HepG2 (cell line): ENCODE results near the gene FBXO28. TPM values are rescaled to one million over a fixed set of nuclear protein-coding genes. Genes with fewer than 3 reads are reported as not detected.

Source experiments
- ATAC-seq: fragments of 200-7000 bp; cut with Tn5 transposase; 3 replicates; pipeline ENCODE4 v1.9.1; 2020; ENCODE audit warnings: mild to moderate bottlenecking, moderate library complexity
- BruUV-seq: library from RNA; stranded (reverse); fragments of 400-500 nt; replicated peaks from 2 replicates; lab custom pipeline; 2021; lab: Mats Ljungman, UMichigan
- CTCF ChIA-PET: fragments of 300-600 bp; formaldehyde crosslinking; extraction: SDS; loops from one replicate; lab custom pipeline; 2021; ENCODE audit warnings: low total read pairs, inconsistent platforms, low intra/inter-chr PET ratio; lab: Yijun Ruan, JAX
- POLR2A ChIA-PET: fragments of 350-600 bp; sonication (Branson Sonifier 250); formaldehyde crosslinking; loops from one replicate; lab custom pipeline; 2020; ENCODE audit warnings: antibody characterized with exemption, inconsistent platforms; lab: Yijun Ruan, JAX
- DNase-seq: peaks from one replicate; pipeline ENCODE4 v3.0.0-alpha.2; 2015; ENCODE audit warnings: low spot score
- FAIRE-seq: peaks from 3 replicates; lab custom pipeline; 2011; peaks lifted over from hg19 to GRCh38; lab: Jason Lieb, UNC
- H2AFZ ChIP-seq: one replicate; pipeline ENCODE4 v1.6.1; 2011; ENCODE audit warnings: low read length, inconsistent platforms
- H3K27ac ChIP-seq: fragments of 300-600 bp; 3 replicates; pipeline ENCODE4 v1.8.0; 2011; ENCODE audit warnings: mixed run types, mild to moderate bottlenecking, mixed read lengths, low read length, inconsistent platforms; ENCODE audit not compliant: insufficient read depth; ENCODE audit errors: extremely low read length
- H3K27me3 ChIP-seq, 2 experiments: fragments of 200-600 bp in 1 of 2; 2 replicates in 1 of 2; 3 replicates in 1 of 2; pipeline versions ENCODE4 v1.6.0 to v1.8.0; 2011; ENCODE audit warnings: low read length in 2 of 2, mild to moderate bottlenecking in 2 of 2, moderate library complexity in 2 of 2, inconsistent platforms in 1 of 2; ENCODE audit not compliant: insufficient read depth in 2 of 2, control insufficient read depth in 1 of 2
- H3K36me3 ChIP-seq, 2 experiments: fragments of 200-600 bp in 1 of 2; replicated peaks in 1 of 2; 2 replicates in 1 of 2; 3 replicates in 1 of 2; pipeline versions ENCODE4 v1.5.1 to v1.8.0; 2011; ENCODE audit warnings: low read length in 2 of 2, inconsistent platforms in 1 of 2; ENCODE audit not compliant: insufficient read depth in 2 of 2, control insufficient read depth in 1 of 2
- H3K4me1 ChIP-seq: 2 replicates; pipeline ENCODE4 v1.5.1; 2012; ENCODE audit warnings: low read length, inconsistent platforms; ENCODE audit not compliant: insufficient read depth
- H3K4me2 ChIP-seq: 2 replicates; pipeline ENCODE4 v1.6.0; 2011; ENCODE audit warnings: low read depth, low read length, inconsistent platforms
- H3K4me3 ChIP-seq, 3 experiments: fragments of 200-600 bp in 1 of 3; sonication (generic), shearing (Covaris generic) in 1 of 3; replicated peaks in 1 of 3; 2 replicates each; pipeline ENCODE4 v1.5.1; 2011 to 2016; ENCODE audit warnings: low read length in 3 of 3, inconsistent platforms in 2 of 3, low read depth in 2 of 3, mild to moderate bottlenecking in 2 of 3, control low read depth in 1 of 3, mixed read lengths in 1 of 3; ENCODE audit not compliant: insufficient read depth in 1 of 3
- H3K79me2 ChIP-seq: one replicate; pipeline ENCODE4 v1.6.1; 2011; ENCODE audit warnings: low read length, inconsistent platforms; ENCODE audit not compliant: insufficient read depth
- H3K9ac ChIP-seq: 2 replicates; pipeline ENCODE4 v1.6.0; 2011; ENCODE audit warnings: mild to moderate bottlenecking, low read depth, low read length, inconsistent platforms; ENCODE audit not compliant: insufficient read depth
- H3K9me3 ChIP-seq: 2 replicates; pipeline ENCODE4 v1.5.1; 2012; ENCODE audit warnings: mild to moderate bottlenecking, low read length
- H4K20me1 ChIP-seq: 2 replicates; pipeline ENCODE4 v1.6.0; 2011; ENCODE audit warnings: inconsistent platforms, mild to moderate bottlenecking, low read length, moderate library complexity; ENCODE audit not compliant: insufficient read depth
- CBX5 ChIP-seq: sonication (generic); formaldehyde crosslinking; IDR thresholded peaks from 2 replicates; pipeline ENCODE4 v1.4.0; 2020; ENCODE audit warnings: missing genetic modification reagents, borderline replicate concordance
- DNMT1 ChIP-seq: sonication (generic); formaldehyde crosslinking; IDR thresholded peaks from 2 replicates; pipeline ENCODE4 v1.5.1; 2020; ENCODE audit warnings: mild to moderate bottlenecking, missing genetic modification reagents
- ELF1 ChIP-seq: sonication (generic); formaldehyde crosslinking; IDR thresholded peaks from 2 replicates; pipeline ENCODE4 v1.4.0; 2020; ENCODE audit warnings: missing genetic modification reagents
- ELF4 ChIP-seq: sonication (generic); formaldehyde crosslinking; IDR thresholded peaks from 2 replicates; pipeline ENCODE4 v1.5.0; 2020; ENCODE audit warnings: missing genetic modification reagents, mild to moderate bottlenecking, moderate library complexity, borderline replicate concordance
- FLYWCH1 ChIP-seq: sonication (generic); formaldehyde crosslinking; IDR thresholded peaks from 2 replicates; pipeline ENCODE4 v1.8.1; 2023; ENCODE audit warnings: mild to moderate bottlenecking, missing genetic modification reagents
- MAFG ChIP-seq: sonication (generic); formaldehyde crosslinking; IDR thresholded peaks from 2 replicates; pipeline ENCODE4 v1.5.1; 2020; ENCODE audit warnings: mild to moderate bottlenecking, missing genetic modification reagents
- NPAS2 ChIP-seq: sonication (generic); formaldehyde crosslinking; IDR thresholded peaks from 2 replicates; pipeline ENCODE4 v1.8.0; 2022; ENCODE audit warnings: mild to moderate bottlenecking, missing genetic modification reagents, borderline replicate concordance
- PRDM10 ChIP-seq: sonication (generic); formaldehyde crosslinking; IDR thresholded peaks from 2 replicates; pipeline ENCODE4 v1.4.0; 2020; ENCODE audit warnings: low read depth, missing genetic modification reagents
- RBAK ChIP-seq: sonication (generic); formaldehyde crosslinking; IDR thresholded peaks from 2 replicates; pipeline ENCODE4 v1.5.1; 2020; ENCODE audit warnings: mild to moderate bottlenecking, missing genetic modification reagents
- TEF ChIP-seq: sonication (generic); formaldehyde crosslinking; IDR thresholded peaks from 2 replicates; pipeline ENCODE4 v1.5.0; 2020; ENCODE audit warnings: missing genetic modification reagents
- ZBTB42 ChIP-seq: sonication (generic); formaldehyde crosslinking; IDR thresholded peaks from 2 replicates; pipeline ENCODE4 v1.5.0; 2020; ENCODE audit warnings: mild to moderate bottlenecking, missing genetic modification reagents
- ZNF562 ChIP-seq: sonication (generic); formaldehyde crosslinking; IDR thresholded peaks from 2 replicates; pipeline ENCODE4 v1.8.0; 2022; ENCODE audit warnings: missing genetic modification reagents, borderline replicate concordance
- ZNF772 ChIP-seq: sonication (generic); formaldehyde crosslinking; IDR thresholded peaks from 2 replicates; pipeline ENCODE4 v1.5.0; 2020; ENCODE audit warnings: mild to moderate bottlenecking, missing genetic modification reagents
- WGBS: methylation state at CpG from one replicate; pipeline ENCODE4 v1.1.6; 2017; ENCODE audit warnings: low lambda C conversion rate; 5-methylcytosine and 5-hydroxymethylcytosine counted together
- in situ Hi-C: cut with HindIII; loops from 2 replicates; pipeline ENCODE4 v1.10.0; 2017; ENCODE audit warnings: low pct_unique_long_range_greater_than_20kb; ENCODE audit not compliant: extremely low pct_ligation_motif_present
- intact Hi-C: fragments of 100-400 bp; cut with micrococcal nuclease; formaldehyde crosslinking; loops from one replicate; pipeline ENCODE4 v1.10.0; 2022; ENCODE audit not compliant: unreplicated experiment
- polyA plus RNA-seq, 8 experiments: library from polyadenylated mRNA; depleted of rRNA in 3 of 8; stranded (reverse) in 7 of 8; unstranded in 1 of 8; fragments of >200 nt; fragmentation: Illumina TruSeq in 4 of 8; extraction: Trizol in 4 of 8; gene quantifications; 2 replicates each; pipeline versions ENCODE4 v1.2.1 to v1.2.3, GENCODE V29; 2011 to 2016; ENCODE audit warnings: low read depth in 4 of 8, missing spikeins in 1 of 8, mixed read lengths in 1 of 8; ENCODE audit not compliant: insufficient read depth in 1 of 8
- total RNA-seq, 5 experiments: library from RNA; depleted of rRNA; stranded (reverse); fragments of >200 nt; fragmentation: Illumina TruSeq; extraction: Trizol; gene quantifications; 2 replicates each; pipeline ENCODE4 v1.2.3, GENCODE V29; 2016; ENCODE audit warnings: low read depth in 1 of 5

The FBXO28 gene
- total and polyA plus RNA-seq, 2 of the 13 experiments (the other 11 are each of a cell fraction or from before 2014, with no cell fraction given) = 8.5 to 29.1 TPM

GRCh38 chr1:224081604-224082003 lies 32.3 kb upstream of the FBXO28 start (continued):
- TF ChIP-seq ZNF772 (CRISPR knock-in tag) (no peak), ZBTB42 (CRISPR knock-in tag) (no peak), DNMT1 (no peak), RBAK (CRISPR knock-in tag) (no peak)

GRCh38 chr1:224082146-224082545 lies 31.8 kb upstream of the FBXO28 start:
- Histone ChIP-seq H3K4me2 (no peak overlapping the region), H3K4me3 (no peak overlapping the region), H4K20me1 (no peaks in the 10 kb centered on the region), H3K9me3 (no peaks in the 10 kb centered on the region), H3K4me1 (0 out of 2 replicates have a peak, but pooled peaks cover 4% of the 10 kb centered on the region), H3K36me3 (no peaks in the 10 kb centered on the region), H3K79me2 (no peaks in the 10 kb centered on the region), H3K27ac (no peak overlapping the region), H3K27me3 (0 out of 5 replicates have a peak, but pooled peaks cover 0 to 2% of the 10 kb centered on the region in 2 experiments), H2AFZ (no peak overlapping the region), H3K9ac (no peak overlapping the region)
- ATAC-seq = no peak
- ChIA-PET POLR2A (no interaction called here), CTCF (no interaction called here)
- intact Hi-C loops (no loop called here), in situ Hi-C loops (no loop called here)
- WGBS = 23% methylated on average over 4 of the region's 4 CpGs
- no TSS peak for BruUV-seq
- TF ChIP-seq MAFG (CRISPR knock-in tag) (no peak), ELF1 (CRISPR knock-in tag) (no peak)
- FAIRE-seq = no peak
- DNase-seq = no peak

GRCh38 chr1:224084867-224085266 lies 29.0 kb upstream of the FBXO28 start:
- Histone ChIP-seq H3K4me3 (no peak overlapping the region), H3K4me2 (no peak overlapping the region), H2AFZ (no peak overlapping the region), H3K9me3 (no peaks in the 10 kb centered on the region), H3K79me2 (no peaks in the 10 kb centered on the region), H3K27me3 (0 out of 5 replicates have a peak, but pooled peaks cover under 1 to 2% of the 10 kb centered on the region in 2 experiments), H3K9ac (no peak overlapping the region), H3K36me3 (no peaks in the 10 kb centered on the region), H3K4me1 (0 out of 2 replicates have a peak, but pooled peaks cover under 1% of the 10 kb centered on the region), H3K27ac (no peak overlapping the region), H4K20me1 (no peaks in the 10 kb centered on the region)
- 31% methylated on average over 4 of the region's 4 CpGs for WGBS
- DNase-seq = no peak
- intact Hi-C loops = no loop called here
- no peak for ATAC-seq
- in situ Hi-C loops = no loop called here
- POLR2A ChIA-PET = no interaction called here
- no TSS peak for BruUV-seq
- CTCF ChIA-PET = no interaction called here
- FAIRE-seq = no peak
- TF ChIP-seq PRDM10 = no peak
- TF ChIP-seq FLYWCH1 = no peak
- TF ChIP-seq ZNF562 (CRISPR knock-in tag) = no peak
- TF ChIP-seq TEF (CRISPR knock-in tag) = no peak
- TF ChIP-seq ELF4 = no peak
- no peak for TF ChIP-seq CBX5
- TF ChIP-seq NPAS2 (CRISPR knock-in tag) = no peak
